Measurements from ENCODE around the gene RAB10. TPM values are rescaled to one million over a fixed set of nuclear protein-coding genes. Genes with fewer than 3 reads are reported as not detected.
"Not testable (repeated sequence)": the region's sequence is repeated elsewhere in the genome, so short reads cannot be mapped to it uniquely, and the experiment has no call there.

RAB10 gene
- total RNA-seq, 1 experiment from 2014 or later: 167 TPM

- RAD21 ChIA-PET (ENCODE audit: low non-redundant PET in 1 of 2, low total read pairs in 2 of 2, uncharacterized antibody in 2 of 2, unreplicated experiment in 2 of 2): no interaction called here
- Histone ChIP-seq H2AFZ (ENCODE audit: low read depth, low read length, poor library complexity, severe bottlenecking) (no peak overlapping the region), H3K9me3 (ENCODE audit: control insufficient read depth in 1 of 2, insufficient read depth in 1 of 2, low read depth in 1 of 2, low read length in 2 of 2) (no peaks in the 10 kb centered on the region), H3K4me2 (ENCODE audit: low read length) (no peak overlapping the region), H3K9ac (ENCODE audit: low read length) (no peak overlapping the region), H3K79me2 (ENCODE audit: insufficient read depth, low read length) (no peaks in the 10 kb centered on the region), H4K20me1 (ENCODE audit: insufficient read depth) (no peaks in the 10 kb centered on the region), H3K4me1 (ENCODE audit: control insufficient read depth in 1 of 2, insufficient read depth in 2 of 2, low read length in 2 of 2) (peaks cover 42 to 47% of the 10 kb centered on the region in 2 experiments), H3K27me3 (ENCODE audit: insufficient read depth, low read length) (no peaks in the 10 kb centered on the region), H3K4me3 (replicated peaks in 1 of 2; ENCODE audit: low read depth in 1 of 2, low read length in 2 of 2) (no peak overlapping the region), H3K9me2 (ENCODE audit: insufficient read depth) (no peaks in the 10 kb centered on the region), H3K27ac (ENCODE audit: low read depth, low read length) (no peak overlapping the region), H3K36me3 (ENCODE audit: control insufficient read depth in 1 of 2, insufficient read depth in 2 of 2, low read length in 2 of 2) (no peaks in the 10 kb centered on the region)
- no peak for ATAC-seq
- CTCF ChIA-PET: no interaction called here
- intact Hi-C loops (cut with micrococcal nuclease): no loop called here
- DNase-seq (ENCODE audit: low read depth, low spot score): no peak
- TF ChIP-seq POLR2AphosphoS5 (IDR thresholded peaks at IDR 0.05; ENCODE audit: low read depth, low read length): no peak
- no peak for TF ChIP-seq EZH2 (IDR thresholded peaks at IDR 0.05)
- BruUV-seq (replicated peaks): no TSS peak
- POLR2A ChIA-PET: no interaction called here
Observed at GRCh38 chr2:26016012-26016705, 17.7 kb upstream of the RAB10 start.

DNA sequence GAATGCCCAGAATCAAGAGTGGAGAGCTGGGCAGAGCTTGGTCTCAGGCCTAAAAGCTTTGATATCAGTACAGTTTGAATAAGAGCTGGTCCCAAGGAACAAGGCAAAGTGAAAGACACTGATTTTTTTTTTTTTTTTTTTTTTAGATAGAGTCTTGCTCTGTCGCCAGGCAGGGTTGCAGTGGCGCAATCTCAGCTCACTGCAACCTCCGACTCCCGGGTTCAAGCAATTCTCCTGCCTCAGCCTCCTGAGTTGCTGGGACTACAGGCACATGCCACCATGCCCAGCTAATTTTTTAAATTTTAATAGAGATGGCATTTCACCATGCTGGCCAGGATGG lies 17.2 kb upstream of the RAB10 start:
- H3K9me2 ChIP-seq (ENCODE audit: insufficient read depth); ATAC-seq; H3K27ac ChIP-seq (ENCODE audit: low read depth, low read length); DNase-seq (ENCODE audit: low read depth, low spot score); H3K9me3 ChIP-seq (ENCODE audit: control insufficient read depth in 1 of 2, insufficient read depth in 1 of 2, low read depth in 1 of 2, low read length in 2 of 2); BruUV-seq (replicated peaks); H2AFZ ChIP-seq (ENCODE audit: low read depth, low read length, poor library complexity, severe bottlenecking); POLR2A ChIA-PET; H3K9ac ChIP-seq (ENCODE audit: low read length); H3K79me2 ChIP-seq (ENCODE audit: insufficient read depth, low read length); H3K27me3 ChIP-seq (ENCODE audit: insufficient read depth, low read length); H3K36me3 ChIP-seq (ENCODE audit: control insufficient read depth in 1 of 2, insufficient read depth in 2 of 2, low read length in 2 of 2); CTCF ChIA-PET; intact Hi-C loops (cut with micrococcal nuclease); RAD21 ChIA-PET (ENCODE audit: low non-redundant PET in 1 of 2, low total read pairs in 2 of 2, uncharacterized antibody in 2 of 2, unreplicated experiment in 2 of 2); H3K4me3 ChIP-seq (replicated peaks in 1 of 2; ENCODE audit: low read depth in 1 of 2, low read length in 2 of 2); H4K20me1 ChIP-seq (ENCODE audit: insufficient read depth); H3K4me2 ChIP-seq (ENCODE audit: low read length): not testable (repeated sequence)
- H3K4me1 ChIP-seq (ENCODE audit: control insufficient read depth in 1 of 2, insufficient read depth in 2 of 2, low read length in 2 of 2): peaks cover 37 to 42% of the 10 kb centered on the region in 2 experiments

Data from HCT116 (cell line).